Stromal cell of bone marrow (primary cell): ENCODE data around the gene BRPF1.

ENCODE experiments used
- DNase-seq: peaks from one replicate; pipeline ENCODE4 v3.0.0-alpha.2; 2012; ENCODE audit warnings: low read depth

BRPF1 gene

GRCh38 chr3:9732080-9732739 lies 675 bp downstream of the BRPF1 start:
- no peak for DNase-seq

DNA sequence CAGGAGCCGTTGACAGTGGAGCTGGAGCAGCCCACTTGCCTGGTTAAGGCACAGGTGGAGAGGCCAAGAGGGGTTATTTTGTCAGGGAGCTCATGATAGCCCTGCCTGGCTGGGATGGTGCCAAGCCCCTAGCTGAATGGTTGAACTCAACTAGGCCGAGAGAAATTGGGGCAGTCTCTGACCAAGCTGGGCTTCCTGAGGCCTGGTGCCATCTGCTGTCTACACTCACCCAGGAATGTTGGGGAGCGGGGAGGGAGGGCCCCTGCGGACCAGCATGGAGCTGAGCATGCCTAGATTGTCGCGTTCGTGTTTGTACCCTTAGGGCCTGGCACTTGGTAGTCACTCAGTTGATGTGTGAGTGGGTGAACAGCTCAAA lies 1.2 kb downstream of the BRPF1 start:
- DNase-seq = no peak

DNA sequence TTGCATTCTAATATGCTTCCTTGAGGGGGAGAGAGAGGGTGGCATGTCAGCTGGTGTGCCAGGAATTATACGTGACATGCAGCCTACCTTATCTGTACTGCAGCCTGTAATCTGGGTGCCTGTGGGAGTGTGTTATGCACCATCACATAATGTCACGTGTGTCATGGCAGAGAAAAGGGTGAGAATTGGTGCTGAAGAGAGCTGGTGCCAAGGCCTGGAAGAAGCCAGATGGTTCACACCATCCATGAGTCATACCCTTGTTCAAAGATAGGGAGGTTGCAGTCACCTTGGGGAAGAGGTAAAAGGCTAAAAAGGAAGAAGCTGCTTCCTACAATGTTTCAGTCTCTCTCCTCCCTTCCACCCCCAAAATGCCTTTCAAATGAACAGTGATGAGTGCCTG lies 5.3 kb downstream of the BRPF1 start:
- no peak for DNase-seq

- no peak for DNase-seq
Measured at GRCh38 chr3:9739181-9739580, 7.6 kb downstream of the BRPF1 start.

GRCh38 chr3:9742560-9742959 lies 11.0 kb downstream of the BRPF1 start:
- DNase-seq = no peak

DNA sequence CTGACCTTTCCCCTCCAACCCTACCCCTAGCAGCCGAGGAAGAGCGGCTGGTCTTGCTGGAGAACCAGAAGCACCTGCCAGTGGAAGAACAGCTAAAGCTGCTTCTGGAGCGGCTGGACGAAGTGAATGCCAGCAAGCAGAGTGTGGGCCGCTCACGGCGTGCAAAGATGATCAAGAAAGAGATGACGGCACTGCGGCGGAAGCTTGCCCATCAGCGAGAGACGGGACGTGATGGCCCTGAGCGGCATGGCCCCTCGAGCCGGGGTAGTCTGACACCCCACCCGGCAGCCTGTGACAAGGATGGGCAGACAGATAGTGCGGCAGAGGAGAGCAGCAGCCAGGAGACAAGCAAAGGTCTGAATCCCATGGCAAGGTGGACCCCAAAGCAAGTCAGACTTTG lies 12.0 kb downstream of the BRPF1 start:
- DNase-seq = no peak

DNA sequence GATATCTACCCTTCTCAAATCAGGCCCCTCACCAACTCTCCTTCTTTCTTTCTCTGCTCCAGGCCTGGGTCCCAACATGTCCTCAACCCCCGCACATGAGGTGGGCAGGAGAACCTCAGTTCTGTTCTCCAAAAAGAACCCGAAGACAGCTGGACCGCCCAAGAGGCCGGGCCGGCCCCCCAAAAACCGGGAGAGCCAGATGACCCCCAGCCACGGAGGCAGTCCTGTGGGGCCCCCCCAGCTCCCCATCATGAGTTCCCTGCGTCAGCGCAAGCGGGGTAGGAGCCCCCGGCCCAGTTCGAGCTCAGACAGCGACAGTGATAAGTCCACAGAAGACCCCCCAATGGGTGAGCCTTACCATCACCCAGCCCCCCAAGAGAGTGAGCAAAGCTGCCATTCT lies 12.6 kb downstream of the BRPF1 start:
- DNase-seq = no peak

DNA sequence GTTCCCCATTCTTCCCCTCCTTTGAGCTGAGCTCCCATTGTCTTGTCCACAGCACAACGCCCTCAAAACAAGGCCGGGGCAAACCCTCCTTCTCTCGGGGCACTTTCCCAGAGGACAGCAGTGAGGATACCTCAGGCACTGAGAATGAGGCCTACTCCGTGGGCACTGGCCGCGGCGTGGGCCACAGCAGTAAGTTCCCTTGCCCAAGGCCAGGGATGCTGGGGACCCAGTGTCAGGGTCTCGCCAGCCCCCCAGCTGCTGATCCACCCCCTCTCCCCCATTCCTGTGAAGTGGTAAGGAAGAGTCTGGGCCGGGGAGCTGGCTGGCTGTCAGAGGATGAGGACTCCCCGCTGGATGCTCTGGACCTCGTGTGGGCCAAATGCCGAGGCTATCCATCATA lies 14.0 kb downstream of the BRPF1 start:
- DNase-seq = no peak

- DNase-seq = no peak
Measured at GRCh38 chr3:9746330-9746729, 14.8 kb downstream of the BRPF1 start.

GRCh38 chr3:9747267-9747666 lies 15.7 kb downstream of the BRPF1 start:
- DNase-seq = peak; percentile 47

- DNase-seq = no peak
Measured at GRCh38 chr3:9748031-9748430, 16.5 kb downstream of the BRPF1 start.

DNA sequence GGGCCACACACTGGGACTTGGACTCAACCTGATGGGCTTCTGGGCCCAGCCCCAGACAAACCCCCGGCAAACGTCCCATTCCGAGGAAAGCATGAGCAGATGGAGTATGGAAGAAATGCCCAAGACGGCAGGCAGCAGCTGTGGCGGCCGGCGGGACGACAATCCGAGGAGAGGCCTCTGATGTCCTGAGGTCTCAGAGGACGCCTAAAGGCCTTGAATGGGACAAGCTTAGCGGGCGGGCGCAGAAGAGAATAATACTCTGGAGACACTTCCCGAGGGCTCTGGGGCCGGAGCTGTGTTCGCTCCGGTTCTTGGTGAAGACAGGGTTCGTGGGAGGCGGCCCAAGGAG lies 17.7 kb downstream of the BRPF1 start:
- DNase-seq = no peak

GRCh38 chr3:9749645-9750555 lies 18.4 kb downstream of the BRPF1 start, which contains the start of gene OGG1:
OGG1 (plus strand) TSS chr3:9749952; CDS start chr3:9750287, 335 bp downstream.
- DNase-seq = peak; percentile 97

DNA sequence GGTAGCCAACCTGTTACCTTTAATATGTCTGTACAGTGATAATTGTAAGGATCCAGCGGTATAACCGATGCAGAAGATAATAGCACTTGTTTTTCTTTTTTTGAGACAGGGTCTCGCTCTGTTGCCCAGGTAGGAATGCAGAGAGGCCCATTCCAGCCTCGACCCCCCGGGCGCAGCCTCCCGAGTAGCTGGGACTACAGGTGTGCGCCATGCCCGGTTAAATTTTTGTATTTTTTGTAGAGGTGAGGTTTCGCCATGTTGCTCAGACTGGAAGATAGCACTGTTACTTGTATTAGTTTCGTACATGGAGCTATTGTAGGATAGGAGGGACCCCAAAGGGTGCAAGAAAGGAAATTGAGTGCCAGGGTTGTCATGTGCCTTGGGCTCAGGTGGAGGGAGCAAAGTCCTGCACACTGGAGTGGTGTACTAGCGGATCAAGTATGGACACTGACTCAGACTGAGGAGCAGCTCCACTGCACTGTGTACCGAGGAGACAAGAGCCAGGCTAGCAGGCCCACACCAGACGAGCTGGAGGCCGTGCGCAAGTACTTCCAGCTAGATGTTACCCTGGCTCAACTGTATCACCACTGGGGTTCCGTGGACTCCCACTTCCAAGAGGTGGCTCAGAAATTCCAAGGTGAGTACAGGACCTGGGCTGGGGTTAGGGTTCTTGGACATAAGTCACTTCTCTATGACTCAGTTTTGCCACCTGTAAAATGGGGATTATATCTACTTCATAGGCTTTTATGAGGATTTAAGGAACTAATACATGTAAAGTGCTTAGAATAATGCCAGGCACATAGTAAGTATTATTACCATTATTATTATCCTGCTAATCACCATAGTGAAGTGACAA lies 19.2 kb downstream of the BRPF1 start:
- no peak for DNase-seq

- DNase-seq = no peak
Measured at GRCh38 chr3:9754678-9755077, 23.1 kb downstream of the BRPF1 start.

GRCh38 chr3:9757427-9757826 lies 25.9 kb downstream of the BRPF1 start:
- no peak for DNase-seq

- no peak for DNase-seq
Measured at GRCh38 chr3:9760779-9761505, 29.4 kb downstream of the BRPF1 start.

- DNase-seq = no peak
Measured at GRCh38 chr3:9761919-9762318, 30.4 kb downstream of the BRPF1 start.

- no peak for DNase-seq
Measured at GRCh38 chr3:9762871-9763270, 31.3 kb downstream of the BRPF1 start.

- no peak for DNase-seq
Measured at GRCh38 chr3:9765865-9766264, 34.3 kb downstream of the BRPF1 start.

GRCh38 chr3:9767418-9767817 lies 35.9 kb downstream of the BRPF1 start:
- no peak for DNase-seq
